Neural progenitor cell (in vitro differentiated cells): ENCODE data around the gene HDAC4. TPM values are rescaled to one million over a fixed set of nuclear protein-coding genes. Genes with fewer than 3 reads are reported as not detected.

ENCODE experiments used
- DNase-seq: peaks from one replicate; pipeline ENCODE4 v3.0.0-alpha.2; 2016; ENCODE audit warnings: low spot score
- H2AFZ ChIP-seq: fragments of 200-600 bp; sonication (generic); replicated peaks from 2 replicates; pipeline ENCODE4 v1.6.1; 2016; ENCODE audit warnings: antibody characterized with exemption
- H3F3A ChIP-seq: fragments of 200-600 bp; sonication (generic); 2 replicates; pipeline ENCODE4 v1.6.1; 2016; ENCODE audit warnings: antibody characterized with exemption, low read depth
- H3K27ac ChIP-seq: fragments of 200-600 bp; sonication (generic); 2 replicates; pipeline ENCODE4 v1.5.1; 2016; ENCODE audit warnings: mild to moderate bottlenecking
- H3K27me3 ChIP-seq: fragments of 200-600 bp; sonication (generic); 2 replicates; pipeline ENCODE4 v1.6.1; 2016; ENCODE audit warnings: mild to moderate bottlenecking, moderate library complexity
- H3K36me3 ChIP-seq: fragments of 200-600 bp; sonication (generic); 2 replicates; pipeline ENCODE4 v1.5.1; 2016
- H3K4me1 ChIP-seq: fragments of 200-600 bp; sonication (generic); 2 replicates; pipeline ENCODE4 v1.6.1; 2016; ENCODE audit warnings: mixed run types
- H3K4me2 ChIP-seq: fragments of 200-600 bp; sonication (generic); 2 replicates; pipeline ENCODE4 v1.6.1; 2016
- H3K4me3 ChIP-seq: fragments of 200-600 bp; sonication (generic); 2 replicates; pipeline ENCODE4 v1.5.1; 2016
- H3K79me2 ChIP-seq: fragments of 200-600 bp; sonication (generic); 2 replicates; pipeline ENCODE4 v1.6.1; 2016; ENCODE audit warnings: low read depth
- H3K9ac ChIP-seq: fragments of 200-600 bp; sonication (generic); 2 replicates; pipeline ENCODE4 v1.6.1; 2016
- H3K9me3 ChIP-seq: fragments of 200-600 bp; sonication (generic); 2 replicates; pipeline ENCODE4 v1.5.1; 2016; ENCODE audit warnings: low read depth
- H4K20me1 ChIP-seq: fragments of 200-600 bp; sonication (generic); 2 replicates; pipeline ENCODE4 v1.6.1; 2016; ENCODE audit warnings: low read depth
- H3K27ac Mint-ChIP-seq: 3 replicates; pipeline ENCODE4 v1.8.0; 2021; ENCODE audit warnings: mixed read lengths
- H3K27me3 Mint-ChIP-seq: 2 replicates; pipeline ENCODE4 v1.8.0; 2022; ENCODE audit warnings: low read depth, mild to moderate bottlenecking, inconsistent platforms, moderate library complexity, mixed read lengths; ENCODE audit not compliant: insufficient read depth
- H3K36me3 Mint-ChIP-seq: 3 replicates; pipeline ENCODE4 v1.8.0; 2021; ENCODE audit warnings: mixed read lengths
- H3K4me1 Mint-ChIP-seq: 3 replicates; pipeline ENCODE4 v1.8.0; 2021; ENCODE audit warnings: mixed read lengths
- H3K4me3 Mint-ChIP-seq: 3 replicates; pipeline ENCODE4 v1.8.0; 2021; ENCODE audit warnings: mild to moderate bottlenecking, moderate library complexity, mixed read lengths
- H3K9me3 Mint-ChIP-seq: 3 replicates; pipeline ENCODE4 v1.8.0; 2020; ENCODE audit warnings: mixed read lengths
- CTCF ChIP-seq: fragments of 200-600 bp; sonication (generic); IDR thresholded peaks from 2 replicates; pipeline ENCODE4 v1.5.1; 2017; ENCODE audit warnings: antibody characterized with exemption, mild to moderate bottlenecking
- EZH2 ChIP-seq: fragments of 200-600 bp; sonication (generic); IDR thresholded peaks from 2 replicates; pipeline ENCODE4 v1.6.1; 2017; ENCODE audit warnings: antibody characterized with exemption, mild to moderate bottlenecking, moderate library complexity
- EZH2phosphoT487 ChIP-seq: fragments of 200-600 bp; sonication (generic); IDR thresholded peaks from 2 replicates; pipeline ENCODE4 v1.6.1; 2017; ENCODE audit warnings: antibody characterized with exemption
- total RNA-seq: library from RNA; depleted of rRNA; stranded (reverse); fragments of >200 nt; gene quantifications from 2 replicates; pipeline ENCODE4 v1.2.3, GENCODE V29; 2015; ENCODE audit warnings: low replicate concordance

The HDAC4 gene
- total RNA-seq, 1 donor from 2014 or later = 36.0 TPM

- Histone ChIP-seq H3F3A (no peaks in the 10 kb centered on the region), H4K20me1 (no peaks in the 10 kb centered on the region), H3K4me1 (no peaks in the 10 kb centered on the region), H3K79me2 (no peaks in the 10 kb centered on the region), H3K9me3 (no peaks in the 10 kb centered on the region), H2AFZ (no peak overlapping the region), H3K4me2 (no peak overlapping the region), H3K27me3 (no peaks in the 10 kb centered on the region), H3K27ac (no peak overlapping the region), H3K36me3 (no peaks in the 10 kb centered on the region), H3K4me3 (no peak overlapping the region), H3K9ac (no peak overlapping the region)
- Mint-ChIP-seq H3K4me3 (no peak overlapping the region), H3K36me3 (peaks cover 21% of the 10 kb centered on the region), H3K27me3 (no peaks in the 10 kb centered on the region), H3K9me3 (no peaks in the 10 kb centered on the region), H3K27ac (peak overlapping the region; percentile 17), H3K4me1 (no peaks in the 10 kb centered on the region)
- no peak for DNase-seq
- TF ChIP-seq EZH2phosphoT487 (no peak), EZH2 (no peak), CTCF (no peak)
Measured at GRCh38 chr2:239136203-239136602, 264.6 kb downstream of the HDAC4 start.

- H3K4me3 Mint-ChIP-seq = no peak overlapping the region
- no peak overlapping the region for H3K27ac Mint-ChIP-seq
- Histone ChIP-seq H3K36me3 (no peaks in the 10 kb centered on the region), H3K9me3 (no peaks in the 10 kb centered on the region), H3K4me3 (no peak overlapping the region), H3K27me3 (no peaks in the 10 kb centered on the region), H3K4me2 (no peak overlapping the region), H2AFZ (no peak overlapping the region), H3K27ac (no peak overlapping the region), H4K20me1 (no peaks in the 10 kb centered on the region), H3F3A (no peaks in the 10 kb centered on the region), H3K9ac (no peak overlapping the region), H3K79me2 (no peaks in the 10 kb centered on the region), H3K4me1 (no peaks in the 10 kb centered on the region)
- H3K27me3 Mint-ChIP-seq = no peaks in the 10 kb centered on the region
- peaks cover 24% of the 10 kb centered on the region for H3K36me3 Mint-ChIP-seq
- TF ChIP-seq CTCF (no peak), EZH2 (no peak), EZH2phosphoT487 (no peak)
- no peak for DNase-seq
- H3K9me3 Mint-ChIP-seq = no peaks in the 10 kb centered on the region
- no peaks in the 10 kb centered on the region for H3K4me1 Mint-ChIP-seq
Measured at GRCh38 chr2:239135531-239135930, 265.3 kb downstream of the HDAC4 start.

GRCh38 chr2:239133945-239134570 lies 266.8 kb downstream of the HDAC4 start:
- H3K4me3 ChIP-seq = no peak overlapping the region
- Mint-ChIP-seq H3K9me3 (no peaks in the 10 kb centered on the region), H3K27ac (no peak overlapping the region), H3K4me3 (no peak overlapping the region), H3K27me3 (no peaks in the 10 kb centered on the region), H3K4me1 (no peaks in the 10 kb centered on the region), H3K36me3 (peaks cover 21% of the 10 kb centered on the region)
- TF ChIP-seq EZH2phosphoT487 (no peak), EZH2 (no peak), CTCF (no peak)
- H3K4me1 ChIP-seq = no peaks in the 10 kb centered on the region
- no peaks in the 10 kb centered on the region for H3F3A ChIP-seq
- H3K4me2 ChIP-seq = no peak overlapping the region
- no peaks in the 10 kb centered on the region for H4K20me1 ChIP-seq
- H3K27me3 ChIP-seq = no peaks in the 10 kb centered on the region
- no peaks in the 10 kb centered on the region for H3K9me3 ChIP-seq
- no peak overlapping the region for H3K9ac ChIP-seq
- H3K36me3 ChIP-seq = no peaks in the 10 kb centered on the region
- H3K27ac ChIP-seq = no peak overlapping the region
- H3K79me2 ChIP-seq = no peaks in the 10 kb centered on the region
- DNase-seq = no peak
- no peak overlapping the region for H2AFZ ChIP-seq
